ENCODE measurements around the gene CD300LD.
"Not testable (repeated sequence)": the region's sequence is repeated elsewhere in the genome, so short reads cannot be mapped to it uniquely, and the experiment has no call there.

CD300LD gene

DNA sequence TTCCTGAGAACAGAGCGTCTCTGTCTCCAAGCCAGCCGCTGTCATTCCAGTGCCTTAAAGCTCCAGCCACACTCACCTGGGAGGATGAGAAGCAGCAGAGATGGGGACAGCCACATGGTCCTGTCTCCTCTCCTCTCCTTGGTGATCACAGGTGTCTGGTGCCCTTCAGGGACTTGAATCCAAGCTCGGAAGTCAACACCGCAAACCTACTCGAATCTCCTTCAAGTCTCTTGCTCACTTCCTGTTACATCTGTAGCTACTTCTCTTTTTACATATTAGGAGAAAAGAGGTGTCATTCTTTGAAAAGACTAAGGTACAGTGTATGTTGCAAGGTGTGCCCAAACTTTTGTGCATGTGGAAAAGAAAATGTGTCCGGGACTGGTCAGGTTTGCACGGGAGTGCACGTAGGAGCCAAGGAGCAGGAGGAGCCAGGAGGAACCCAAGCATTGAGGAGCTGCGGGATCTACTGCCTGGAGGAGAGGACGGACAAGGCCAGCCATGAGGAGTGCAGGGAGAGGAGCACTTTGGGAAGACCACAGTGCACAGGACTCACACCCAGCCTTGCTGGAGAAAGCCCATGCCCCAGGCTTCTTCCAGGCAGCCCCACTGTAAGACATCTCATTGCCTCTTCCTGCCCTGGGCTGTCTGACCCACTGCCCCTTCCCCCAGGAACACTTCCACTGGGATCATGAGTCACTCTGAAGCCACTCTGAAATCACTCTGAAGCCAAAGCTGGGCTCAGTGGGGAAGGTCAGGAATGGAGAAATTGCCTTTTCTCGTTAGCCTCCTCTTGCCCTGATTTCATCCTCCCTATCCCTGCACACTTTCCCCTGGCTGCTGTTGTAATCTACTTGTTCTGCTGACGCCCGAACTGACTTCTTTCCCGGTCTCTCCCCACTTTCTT is at the start of gene CD300LD:
Gene CD300LD, minus strand, starts transcription at position 197 of the 904 bp plus-strand sequence. Its CDS starts 81 bp downstream, at position 116.
- TF ChIP-seq, protein P1, sequence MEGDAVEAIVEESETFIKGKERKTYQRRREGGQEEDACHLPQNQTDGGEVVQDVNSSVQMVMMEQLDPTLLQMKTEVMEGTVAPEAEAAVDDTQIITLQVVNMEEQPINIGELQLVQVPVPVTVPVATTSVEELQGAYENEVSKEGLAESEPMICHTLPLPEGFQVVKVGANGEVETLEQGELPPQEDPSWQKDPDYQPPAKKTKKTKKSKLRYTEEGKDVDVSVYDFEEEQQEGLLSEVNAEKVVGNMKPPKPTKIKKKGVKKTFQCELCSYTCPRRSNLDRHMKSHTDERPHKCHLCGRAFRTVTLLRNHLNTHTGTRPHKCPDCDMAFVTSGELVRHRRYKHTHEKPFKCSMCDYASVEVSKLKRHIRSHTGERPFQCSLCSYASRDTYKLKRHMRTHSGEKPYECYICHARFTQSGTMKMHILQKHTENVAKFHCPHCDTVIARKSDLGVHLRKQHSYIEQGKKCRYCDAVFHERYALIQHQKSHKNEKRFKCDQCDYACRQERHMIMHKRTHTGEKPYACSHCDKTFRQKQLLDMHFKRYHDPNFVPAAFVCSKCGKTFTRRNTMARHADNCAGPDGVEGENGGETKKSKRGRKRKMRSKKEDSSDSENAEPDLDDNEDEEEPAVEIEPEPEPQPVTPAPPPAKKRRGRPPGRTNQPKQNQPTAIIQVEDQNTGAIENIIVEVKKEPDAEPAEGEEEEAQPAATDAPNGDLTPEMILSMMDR (IDR thresholded peaks at IDR 0.05; ENCODE audit: extremely low read depth, insufficient read depth, missing control alignments): no peak
- no peak for DNase-seq (ENCODE audit: low spot score)
- in situ Hi-C loops (cut with MboI; ENCODE audit: low pct_unique_long_range_greater_than_20kb, low sequenced_read_pairs, unreplicated experiment): no loop called here

DNA sequence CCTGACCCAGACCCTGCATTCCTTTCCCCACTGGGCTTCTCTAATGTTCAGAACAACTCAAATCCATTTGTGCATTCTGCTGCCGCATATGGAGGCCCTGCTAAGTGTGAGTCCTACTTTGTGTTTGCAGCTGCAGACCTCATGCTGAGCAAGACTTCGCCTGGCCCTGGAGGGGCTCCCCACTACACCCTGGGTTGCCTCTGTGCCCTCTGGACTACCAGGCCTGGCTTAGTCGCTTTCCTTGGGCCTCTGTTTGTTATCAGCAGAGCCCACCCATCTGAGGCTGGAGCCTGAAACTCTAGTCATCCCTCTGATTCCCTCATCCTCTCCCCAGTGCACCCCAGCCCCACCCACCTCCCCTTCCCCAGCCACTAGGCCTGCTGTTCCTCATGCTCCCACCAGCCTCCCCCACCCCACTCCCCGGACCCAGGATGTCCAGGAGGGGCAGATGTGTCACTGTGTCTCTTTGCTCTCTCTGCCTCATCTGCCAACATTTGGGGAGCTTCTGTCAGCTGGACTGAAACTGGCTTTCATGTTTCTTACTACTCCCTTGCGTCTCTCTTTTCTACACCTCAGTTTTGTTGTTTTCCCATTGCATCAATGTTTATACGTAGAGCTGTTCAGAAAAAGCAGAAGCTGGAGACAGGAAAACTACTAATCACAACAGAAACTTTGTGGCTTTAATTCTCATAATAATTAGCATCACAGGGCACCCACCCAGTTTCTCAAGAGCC is 49.3 kb upstream of the CD300LD start:
- no peak for DNase-seq (ENCODE audit: low spot score)
- TF ChIP-seq, protein P1 (IDR thresholded peaks at IDR 0.05; ENCODE audit: extremely low read depth, insufficient read depth, missing control alignments): no peak
- in situ Hi-C loops (cut with MboI; ENCODE audit: low pct_unique_long_range_greater_than_20kb, low sequenced_read_pairs, unreplicated experiment): no loop called here

DNA sequence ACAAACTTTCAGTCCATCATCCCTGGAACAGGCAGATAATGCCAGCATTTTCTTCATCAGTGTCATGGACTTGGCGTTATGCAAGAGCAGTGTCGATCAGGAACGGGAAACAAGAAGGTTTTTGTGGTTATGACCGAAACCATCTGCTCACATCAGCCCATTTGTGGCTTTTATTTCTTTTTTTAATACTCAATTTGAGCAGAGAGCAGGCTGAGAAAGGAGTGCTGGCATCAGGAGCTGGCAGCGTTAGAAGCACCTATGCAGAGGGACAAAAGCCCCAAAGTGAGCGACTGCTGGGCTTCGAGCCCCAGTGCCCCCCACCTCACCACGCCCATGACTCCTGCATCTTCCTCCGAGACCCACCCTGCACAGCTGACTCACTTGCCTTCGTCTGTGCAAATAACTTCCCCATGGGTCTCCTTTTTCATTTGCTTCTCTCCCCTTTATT is 47.6 kb upstream of the CD300LD start:
- DNase-seq (ENCODE audit: low spot score): no peak
- TF ChIP-seq, protein P1 (IDR thresholded peaks at IDR 0.05; ENCODE audit: extremely low read depth, insufficient read depth, missing control alignments): no peak
- in situ Hi-C loops (cut with MboI; ENCODE audit: low pct_unique_long_range_greater_than_20kb, low sequenced_read_pairs, unreplicated experiment): no loop called here

DNA sequence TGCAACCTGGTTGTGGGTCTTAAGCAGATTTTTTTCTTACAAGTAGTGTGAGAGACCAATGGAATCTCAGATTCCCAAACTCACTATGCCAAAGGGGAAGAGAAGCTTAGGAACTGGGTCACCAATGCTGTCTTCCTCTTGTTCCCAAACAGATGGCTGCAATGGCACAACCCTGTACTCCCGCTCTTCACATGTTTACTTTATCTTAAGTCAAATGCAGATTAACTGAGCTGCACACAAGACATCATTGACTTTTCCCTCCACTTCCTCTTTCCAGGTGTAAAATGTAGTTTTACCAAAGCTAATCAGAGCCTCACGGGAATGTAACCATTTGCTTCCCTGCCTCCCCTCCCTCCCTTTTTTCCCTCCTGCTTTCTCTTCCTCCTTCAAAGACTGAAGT is 45.8 kb upstream of the CD300LD start:
- no peak for DNase-seq (ENCODE audit: low spot score)
- in situ Hi-C loops (cut with MboI; ENCODE audit: low pct_unique_long_range_greater_than_20kb, low sequenced_read_pairs, unreplicated experiment): no loop called here
- TF ChIP-seq, protein P1 (IDR thresholded peaks at IDR 0.05; ENCODE audit: extremely low read depth, insufficient read depth, missing control alignments): no peak

DNA sequence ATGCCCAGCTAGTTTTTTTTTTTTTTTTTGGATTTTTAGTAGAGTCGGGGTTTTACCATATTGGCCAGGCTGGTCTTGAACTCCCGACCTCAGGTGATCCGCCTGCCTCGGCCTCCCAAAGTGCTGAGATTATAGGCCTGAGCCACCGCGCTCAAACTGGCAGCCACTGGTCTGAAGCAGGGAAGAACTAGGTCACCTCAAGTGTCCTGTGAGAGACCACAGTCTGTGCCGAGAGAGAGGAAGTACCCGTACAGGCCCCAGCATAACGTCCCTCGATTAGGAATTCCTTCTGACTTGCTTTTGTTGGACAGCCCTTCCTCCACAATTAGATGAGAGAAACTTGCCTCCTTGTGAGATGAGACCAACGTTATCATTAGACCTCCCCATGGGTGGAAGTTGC is 45.2 kb upstream of the CD300LD start:
- DNase-seq (ENCODE audit: low spot score): no peak
- TF ChIP-seq, protein P1 (IDR thresholded peaks at IDR 0.05; ENCODE audit: extremely low read depth, insufficient read depth, missing control alignments): no peak
- in situ Hi-C loops (cut with MboI; ENCODE audit: low pct_unique_long_range_greater_than_20kb, low sequenced_read_pairs, unreplicated experiment): no loop called here

DNA sequence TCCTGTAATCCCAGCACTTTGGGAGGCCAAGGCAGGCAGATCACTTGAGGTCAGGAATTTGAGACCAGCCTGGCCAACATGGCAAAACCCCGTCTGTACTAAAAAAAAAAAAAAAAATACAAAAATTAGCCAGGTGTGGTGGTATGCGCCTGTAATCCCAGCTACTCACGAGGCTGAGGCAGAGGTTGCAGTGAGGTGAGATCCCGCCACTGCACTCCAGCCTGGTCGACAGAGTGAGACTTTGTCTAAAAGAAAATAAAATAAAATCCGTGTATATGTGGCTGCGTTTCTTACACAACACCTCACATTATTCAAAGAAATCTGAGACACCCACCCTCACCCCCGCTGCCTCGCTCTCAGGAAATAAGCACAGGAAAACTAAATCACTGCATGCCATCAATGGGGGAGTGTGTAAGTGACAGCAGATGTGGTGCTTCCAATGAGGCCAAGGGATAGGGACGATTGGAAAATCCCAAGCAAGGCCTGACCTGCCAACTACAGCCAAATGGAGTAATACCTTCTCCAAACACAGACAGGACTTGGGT is 44.5 kb upstream of the CD300LD start:
- DNase-seq (ENCODE audit: low spot score); in situ Hi-C loops (cut with MboI; ENCODE audit: low pct_unique_long_range_greater_than_20kb, low sequenced_read_pairs, unreplicated experiment): not testable (repeated sequence)
